Gastrocnemius medialis (tissue), 4 donors: ENCODE measurements around the gene NDUFB10. TPM values are rescaled to one million over a fixed set of nuclear protein-coding genes. Genes with fewer than 3 reads are reported as not detected.

ENCODE experiments used
- ATAC-seq, 2 donors: fragments of 150-250 bp; one replicate each; pipeline ENCODE4 v1.9.1; 2016
- DNase-seq, 2 donors: peaks; one replicate each; pipeline ENCODE4 v3.0.0-alpha.2; 2019
- H3K27ac ChIP-seq, 4 donors: fragments of 200-600 bp; sonication (generic); 1 replicate in 1 of 4; 2 replicates in 3 of 4; pipeline ENCODE4 v1.5.1; 2016 to 2018; ENCODE audit warnings: mild to moderate bottlenecking in 2 of 4, moderate library complexity in 1 of 4
- H3K27me3 ChIP-seq, 3 donors: fragments of 200-600 bp; sonication (generic) in 2 of 3; 1 replicate in 1 of 3; 2 replicates in 2 of 3; pipeline versions ENCODE4 v1.5.1 to v1.6.0; 2016 to 2019; ENCODE audit warnings: mild to moderate bottlenecking in 1 of 3, moderate library complexity in 1 of 3
- H3K36me3 ChIP-seq, 2 donors: fragments of 200-600 bp; sonication (generic) in 1 of 2; one replicate each; pipeline ENCODE4 v1.5.1; 2017 to 2018
- H3K4me1 ChIP-seq, 2 donors: fragments of 200-600 bp; sonication (generic) in 1 of 2; one replicate each; pipeline ENCODE4 v1.5.1; 2016 to 2017; ENCODE audit warnings: mild to moderate bottlenecking in 2 of 2
- H3K4me3 ChIP-seq, 4 donors: fragments of 200-600 bp; sonication (generic) in 3 of 4; 1 replicate in 1 of 4; 2 replicates in 3 of 4; pipeline ENCODE4 v1.5.1; 2016 to 2019; ENCODE audit warnings: mild to moderate bottlenecking in 2 of 4
- H3K9me3 ChIP-seq, 3 donors: fragments of 200-600 bp; sonication (generic) in 2 of 3; 1 replicate in 1 of 3; 2 replicates in 2 of 3; pipeline ENCODE4 v1.5.1; 2016 to 2019
- POLR2A ChIP-seq, 2 donors: fragments of 450-650 bp; IDR thresholded peaks; one replicate each; pipeline ENCODE4 v1.6.1; 2017; ENCODE audit warnings: antibody characterized with exemption in 2 of 2, mild to moderate bottlenecking in 2 of 2, moderate library complexity in 2 of 2
- in situ Hi-C, 4 donors: fragments of 200-750 bp; cut with MboI; loops; one replicate each; pipeline versions ENCODE4 v1.15.0 to v1.8.0; 2017; ENCODE audit warnings: low sequenced_read_pairs in 4 of 4
- intact Hi-C: fragments of 100-400 bp; cut with DNase I; formaldehyde crosslinking; loops from one replicate; pipeline ENCODE4 v1.15.1; 2023; ENCODE audit warnings: low total_unique reads
- total RNA-seq, 4 donors: library from RNA; depleted of rRNA; stranded (reverse); fragments of >200 nt; gene quantifications; one replicate each; pipeline versions ENCODE4 v1.1.0 to v1.2.3, GENCODE V29; 2016
- TF ChIP-seq, protein P1 (sequence below), 5 experiments: fragments of 450-650 bp in 3 of 5; fragments of 200-600 bp in 2 of 5; sonication (generic) in 2 of 5; IDR thresholded peaks in 4 of 5; conservative IDR thresholded peaks in 1 of 5; 1 replicate in 4 of 5; 2 replicates in 1 of 5; pipeline ENCODE4 v1.5.1; 2016 to 2019; ENCODE audit warnings: antibody characterized with exemption in 5 of 5, mild to moderate bottlenecking in 3 of 5, moderate library complexity in 3 of 5

Gene NDUFB10
- total RNA-seq, 4 donors from 2014 or later = 530 to 1,014 (median 743) TPM

DNA sequence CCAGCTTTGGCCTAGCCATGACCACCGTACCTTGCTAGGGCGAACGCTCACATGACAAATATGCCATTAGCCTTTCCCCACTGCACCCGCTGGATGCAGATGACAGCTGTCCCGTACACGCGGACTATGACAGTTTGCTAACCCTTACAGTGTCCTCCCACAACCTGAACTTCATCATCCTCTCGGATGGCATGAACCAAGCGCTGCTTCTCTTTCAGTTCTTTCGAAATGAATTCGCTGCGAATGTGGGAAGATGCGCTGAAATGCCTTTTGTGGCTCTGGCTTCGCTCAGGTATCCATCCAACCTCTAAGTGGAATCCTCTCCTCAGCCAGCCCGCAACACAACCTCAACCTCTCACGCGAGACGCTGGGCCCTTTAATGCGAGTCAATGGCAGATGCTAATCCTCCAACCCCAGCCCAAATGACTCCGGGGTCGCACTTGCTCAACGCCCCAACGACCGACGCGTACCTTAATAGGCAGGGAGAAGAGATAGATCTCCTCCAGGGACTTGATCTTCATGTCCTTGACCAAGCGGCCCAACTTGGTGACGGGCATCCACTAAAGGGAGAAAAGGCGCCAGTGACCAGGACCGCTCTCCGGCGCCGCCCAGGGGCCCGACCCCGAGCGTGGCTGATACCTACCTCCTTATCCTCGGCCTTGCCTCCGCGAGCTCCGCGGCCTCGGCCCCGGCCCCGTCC lies 4.6 kb downstream of the NDUFB10 start:
- intact Hi-C loops = no loop called here
- H3K27ac ChIP-seq = peak overlapping the region; percentile 88 to 99 (median 92)
- ATAC-seq (peak; percentile 9 to 29), DNase-seq (peak in 1 of 2 donors; percentile 53)
- H3K4me3 ChIP-seq = peak overlapping the region; percentile 73 to 97 (median 76)
- H3K9me3 ChIP-seq = no peaks in the 10 kb centered on the region
- peaks cover 25 to 32% of the 10 kb centered on the region in 2 donors for H3K4me1 ChIP-seq
- H3K27me3 ChIP-seq = no peaks in the 10 kb centered on the region
- peaks cover 0 to 25% of the 10 kb centered on the region in 2 donors for H3K36me3 ChIP-seq
- TF ChIP-seq, protein P1, sequence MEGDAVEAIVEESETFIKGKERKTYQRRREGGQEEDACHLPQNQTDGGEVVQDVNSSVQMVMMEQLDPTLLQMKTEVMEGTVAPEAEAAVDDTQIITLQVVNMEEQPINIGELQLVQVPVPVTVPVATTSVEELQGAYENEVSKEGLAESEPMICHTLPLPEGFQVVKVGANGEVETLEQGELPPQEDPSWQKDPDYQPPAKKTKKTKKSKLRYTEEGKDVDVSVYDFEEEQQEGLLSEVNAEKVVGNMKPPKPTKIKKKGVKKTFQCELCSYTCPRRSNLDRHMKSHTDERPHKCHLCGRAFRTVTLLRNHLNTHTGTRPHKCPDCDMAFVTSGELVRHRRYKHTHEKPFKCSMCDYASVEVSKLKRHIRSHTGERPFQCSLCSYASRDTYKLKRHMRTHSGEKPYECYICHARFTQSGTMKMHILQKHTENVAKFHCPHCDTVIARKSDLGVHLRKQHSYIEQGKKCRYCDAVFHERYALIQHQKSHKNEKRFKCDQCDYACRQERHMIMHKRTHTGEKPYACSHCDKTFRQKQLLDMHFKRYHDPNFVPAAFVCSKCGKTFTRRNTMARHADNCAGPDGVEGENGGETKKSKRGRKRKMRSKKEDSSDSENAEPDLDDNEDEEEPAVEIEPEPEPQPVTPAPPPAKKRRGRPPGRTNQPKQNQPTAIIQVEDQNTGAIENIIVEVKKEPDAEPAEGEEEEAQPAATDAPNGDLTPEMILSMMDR (IDR thresholded peaks at IDR 0.05 in 4 of 5, conservative IDR thresholded peaks at IDR 0.05 in 1 of 5) = peak in 1 of 5 experiments; percentile 25
- TF ChIP-seq POLR2A (IDR thresholded peaks at IDR 0.05) = peak in 1 of 2 donors; percentile 15
- in situ Hi-C loops = no loop called here

DNA sequence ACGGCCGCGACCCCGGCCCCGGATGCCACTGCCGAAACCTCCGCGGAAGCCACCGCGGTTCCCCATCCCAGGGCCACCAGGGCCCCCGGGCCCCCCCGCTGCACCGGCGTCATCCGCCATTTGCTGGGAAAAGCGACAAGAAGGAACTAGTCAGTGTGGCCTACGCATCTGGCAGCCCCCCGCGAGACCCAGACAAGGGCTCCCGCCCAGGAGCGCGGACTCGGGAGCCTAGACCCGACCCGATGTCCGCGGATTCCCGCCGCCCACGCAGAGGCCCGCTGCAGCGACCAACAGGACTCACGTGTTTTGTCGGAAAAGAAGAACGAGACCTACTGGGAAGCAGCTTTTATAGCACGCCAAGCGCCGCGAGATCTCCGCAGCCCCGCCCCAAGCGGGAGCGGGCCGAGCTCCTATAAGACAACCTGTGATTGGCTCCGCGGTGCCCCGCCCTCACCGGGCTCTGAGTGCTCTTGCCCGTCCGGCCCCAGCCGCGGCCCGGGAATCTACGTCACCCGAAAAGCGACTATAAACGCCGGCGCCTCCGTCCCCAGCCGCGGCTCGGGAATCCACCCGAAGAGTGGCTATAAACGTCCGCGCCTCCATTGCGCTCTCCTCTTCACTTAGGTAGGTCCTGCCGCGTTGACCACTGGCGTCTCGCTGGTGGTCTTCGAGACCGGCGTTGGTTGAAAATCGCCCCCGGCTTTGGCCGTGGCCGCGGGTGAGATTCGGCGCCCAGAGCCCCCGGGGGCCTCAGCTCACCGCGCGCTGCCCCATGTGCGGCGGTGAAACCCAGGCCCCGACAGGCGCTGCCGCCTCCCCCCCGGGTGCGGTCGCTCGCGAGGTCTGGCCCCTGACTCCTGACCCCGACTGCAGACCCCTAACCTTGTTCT lies 5.4 kb downstream of the NDUFB10 start, which contains the start of gene RPS2:
Gene RPS2, minus strand, starts transcription at position 321 of the 890 bp plus-strand sequence. Its CDS starts 201 bp downstream, at position 120.
- H3K9me3 ChIP-seq = no peaks in the 10 kb centered on the region
- TF ChIP-seq, protein P1 (IDR thresholded peaks at IDR 0.05 in 4 of 5, conservative IDR thresholded peaks at IDR 0.05 in 1 of 5) = peak in 2 of 5 experiments; percentile 19 to 33
- TF ChIP-seq POLR2A (IDR thresholded peaks at IDR 0.05) = peak; percentile 96 to 97
- ATAC-seq (peak; percentile 91 to 94), DNase-seq (peak; percentile 99)
- peak within 1 kb of the TSS; percentile 73 to 97 (median 76) for H3K4me3 ChIP-seq
- peaks cover 23 to 31% of the 10 kb centered on the region in 2 donors for H3K4me1 ChIP-seq
- H3K27ac ChIP-seq = peak within 1 kb of the TSS; percentile 88 to 99 (median 92)
- in situ Hi-C loops = no loop called here
- peaks cover 0 to 25% of the 10 kb centered on the region in 2 donors for H3K36me3 ChIP-seq
- intact Hi-C loops = no loop called here
- H3K27me3 ChIP-seq = no peaks in the 10 kb centered on the region

DNA sequence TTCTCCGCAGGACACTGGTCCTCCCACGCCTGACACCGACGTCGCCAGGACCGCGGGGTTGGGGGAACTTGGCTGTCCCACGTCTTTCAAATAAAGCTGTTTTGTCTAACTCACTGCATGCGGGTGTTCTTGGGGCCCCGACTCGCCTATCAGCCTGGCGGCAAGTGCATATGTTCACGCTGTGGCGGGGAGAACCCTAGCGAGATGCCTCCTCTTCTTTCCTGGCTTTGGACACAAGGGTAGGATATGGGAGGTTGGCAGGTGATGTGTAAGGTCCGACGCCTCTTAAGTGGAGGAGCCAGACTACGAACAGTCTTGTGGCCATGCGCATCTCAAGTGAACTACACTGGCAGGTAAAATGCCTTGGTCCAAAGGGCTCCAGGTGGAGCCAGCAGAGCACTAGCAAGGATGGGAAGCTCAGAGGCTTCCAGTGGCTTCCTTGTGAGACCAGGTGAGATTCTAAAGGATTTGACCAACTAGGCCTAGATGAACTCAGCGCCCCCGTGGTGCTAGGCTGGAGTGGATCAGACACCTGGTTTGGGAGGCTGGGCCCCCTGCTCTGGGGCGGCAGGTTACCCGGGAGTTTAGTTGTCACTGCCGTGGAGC lies 6.2 kb downstream of the NDUFB10 start:
- TF ChIP-seq, protein P1 (IDR thresholded peaks at IDR 0.05 in 4 of 5, conservative IDR thresholded peaks at IDR 0.05 in 1 of 5) = no peak
- TF ChIP-seq POLR2A (IDR thresholded peaks at IDR 0.05) = no peak
- H3K27ac ChIP-seq = peak overlapping the region; percentile 88 to 99 (median 92)
- H3K9me3 ChIP-seq = no peaks in the 10 kb centered on the region
- peak overlapping the region; percentile 73 to 97 (median 76) for H3K4me3 ChIP-seq
- in situ Hi-C loops = no loop called here
- intact Hi-C loops = no loop called here
- DNase-seq (no peak), ATAC-seq (peak; percentile 1)
- no peaks in the 10 kb centered on the region for H3K27me3 ChIP-seq
- H3K36me3 ChIP-seq = peaks cover 0 to 25% of the 10 kb centered on the region in 2 donors
- peaks cover 18 to 24% of the 10 kb centered on the region in 2 donors for H3K4me1 ChIP-seq

DNA sequence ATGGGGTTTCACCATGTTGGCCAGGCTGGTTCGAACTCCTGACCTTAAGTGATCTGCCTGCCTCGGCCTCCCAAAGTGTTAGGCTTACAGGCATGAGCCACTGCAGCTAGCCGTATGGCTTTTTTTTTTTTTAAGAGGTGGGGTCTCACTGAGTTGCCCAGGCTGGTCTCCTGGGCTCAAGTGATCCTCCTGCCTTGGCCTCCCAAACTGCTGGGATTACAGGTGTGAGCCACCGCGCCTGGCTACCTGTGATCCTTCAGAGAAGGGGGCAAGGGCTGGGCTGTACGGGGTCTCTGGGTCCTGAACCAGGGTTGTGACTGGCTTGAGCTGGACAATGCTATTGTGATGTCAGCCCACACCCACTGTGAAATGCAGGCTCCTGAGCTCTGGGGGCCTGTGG lies 7.1 kb downstream of the NDUFB10 start, which contains the start of gene RNF151:
Gene RNF151, plus strand, starts transcription at position 397 of the 400 bp plus-strand sequence. CDS start 26 bp downstream, outside the sequence.
- H3K27ac ChIP-seq = peak within 1 kb of the TSS; percentile 88 to 99 (median 92)
- DNase-seq (no peak), ATAC-seq (no peak)
- peaks cover 0 to 20% of the 10 kb centered on the region in 2 donors for H3K36me3 ChIP-seq
- H3K27me3 ChIP-seq = no peaks in the 10 kb centered on the region
- H3K4me3 ChIP-seq = peak within 1 kb of the TSS; percentile 73 to 97 (median 76)
- peaks cover 19 to 28% of the 10 kb centered on the region in 2 donors for H3K4me1 ChIP-seq
- intact Hi-C loops = no loop called here
- no peak for TF ChIP-seq POLR2A (IDR thresholded peaks at IDR 0.05)
- TF ChIP-seq, protein P1 (IDR thresholded peaks at IDR 0.05 in 4 of 5, conservative IDR thresholded peaks at IDR 0.05 in 1 of 5) = no peak
- in situ Hi-C loops = no loop called here
- H3K9me3 ChIP-seq = no peaks in the 10 kb centered on the region
